Neural cell (in vitro differentiated cells): ENCODE data around the gene ETF1. TPM values are rescaled to one million over a fixed set of nuclear protein-coding genes. Genes with fewer than 3 reads are reported as not detected.

Experiments
- H2AFZ ChIP-seq: fragments of 200-600, 300-800 bp; sonication (generic), shearing (Covaris generic); 2 replicates; pipeline ENCODE4 v1.6.0; 2014; ENCODE audit warnings: low read depth, mild to moderate bottlenecking, antibody characterized with exemption, low read length, moderate library complexity
- H3F3A ChIP-seq: fragments of 200-600 bp; shearing (Covaris generic); 2 replicates; pipeline ENCODE4 v1.6.1; 2016; ENCODE audit warnings: mild to moderate bottlenecking, moderate library complexity, mixed read lengths, antibody characterized with exemption, low read length; ENCODE audit not compliant: insufficient read depth, poor library complexity, severe bottlenecking
- H3K27ac ChIP-seq: fragments of 200-600, 300-800 bp; sonication (generic), shearing (Covaris generic); 2 replicates; pipeline ENCODE4 v1.5.1; 2014; ENCODE audit warnings: mild to moderate bottlenecking, low read length, moderate library complexity
- H3K27me3 ChIP-seq: fragments of 300-800, 200-600 bp; sonication (generic), shearing (Covaris generic); 2 replicates; pipeline ENCODE4 v1.6.0; 2014; ENCODE audit warnings: mild to moderate bottlenecking, low read depth, low read length, moderate library complexity; ENCODE audit not compliant: insufficient read depth
- H3K36me3 ChIP-seq: fragments of 300-800, 200-600 bp; sonication (generic), shearing (Covaris generic); 2 replicates; pipeline ENCODE4 v1.5.1; 2014; ENCODE audit warnings: mild to moderate bottlenecking, antibody characterized with exemption, low read length, moderate library complexity; ENCODE audit not compliant: insufficient read depth
- H3K4me2 ChIP-seq: fragments of 300-800, 200-600 bp; sonication (generic), shearing (Covaris generic); 2 replicates; pipeline ENCODE4 v1.6.0; 2014; ENCODE audit warnings: mild to moderate bottlenecking, low read length
- H3K4me3 ChIP-seq: fragments of 300-800, 200-600 bp; sonication (generic), shearing (Covaris generic); 2 replicates; pipeline ENCODE4 v1.5.1; 2014; ENCODE audit warnings: mild to moderate bottlenecking, low read length, moderate library complexity
- H3K79me2 ChIP-seq: fragments of 200-600 bp; shearing (Covaris generic); replicated peaks from 2 replicates; pipeline ENCODE4 v1.6.0; 2014; ENCODE audit warnings: mild to moderate bottlenecking, low read length, moderate library complexity; ENCODE audit not compliant: insufficient read depth
- H3K9ac ChIP-seq: fragments of 300-800, 200-600 bp; sonication (generic), shearing (Covaris generic); 2 replicates; pipeline ENCODE4 v1.6.1; 2016; ENCODE audit warnings: mild to moderate bottlenecking, low read length, mixed read lengths
- H3K9me2 ChIP-seq: fragments of 200-600 bp; shearing (Covaris generic); 2 replicates; pipeline ENCODE4 v1.6.1; 2016; ENCODE audit warnings: mild to moderate bottlenecking, low read length, mixed read lengths; ENCODE audit not compliant: insufficient read depth
- H3K9me3 ChIP-seq: fragments of 200-600, 300-800 bp; sonication (generic), shearing (Covaris generic); 2 replicates; pipeline ENCODE4 v1.6.1; 2016; ENCODE audit warnings: mild to moderate bottlenecking, mixed run types, low read length, moderate library complexity, mixed read lengths
- H4K20me1 ChIP-seq: fragments of 200-600 bp; shearing (Covaris generic); 2 replicates; pipeline ENCODE4 v1.6.1; 2016; ENCODE audit warnings: mild to moderate bottlenecking, mixed run types; ENCODE audit not compliant: insufficient read depth
- EP300 ChIP-seq: fragments of 450-650 bp; conservative IDR thresholded peaks from 2 replicates; pipeline ENCODE4 v1.6.1; 2014; ENCODE audit warnings: antibody characterized with exemption, mild to moderate bottlenecking, moderate library complexity; ENCODE audit not compliant: poor library complexity, severe bottlenecking
- EZH2 ChIP-seq: fragments of 200-600, 300-800 bp; shearing (Covaris generic), sonication (generic); IDR thresholded peaks from 2 replicates; pipeline ENCODE4 v1.6.1; 2014; ENCODE audit warnings: antibody characterized with exemption, low read length, borderline replicate concordance, mild to moderate bottlenecking; ENCODE audit not compliant: insufficient read depth, poor library complexity, severe bottlenecking
- MXI1 ChIP-seq: fragments of 450-650 bp; conservative IDR thresholded peaks from 2 replicates; pipeline ENCODE4 v1.6.1; 2014; ENCODE audit warnings: antibody characterized with exemption, mild to moderate bottlenecking; ENCODE audit not compliant: poor library complexity, severe bottlenecking
- POLR2AphosphoS5 ChIP-seq: IDR thresholded peaks from 2 replicates; pipeline ENCODE4 v1.6.1; 2012
- RAD21 ChIP-seq: fragments of 450-650 bp; conservative IDR thresholded peaks from 2 replicates; pipeline ENCODE4 v1.6.1; 2014; ENCODE audit warnings: antibody characterized with exemption, mild to moderate bottlenecking, moderate library complexity
- SMC3 ChIP-seq: fragments of 450-650 bp; conservative IDR thresholded peaks from 2 replicates; pipeline ENCODE4 v1.6.1; 2014; ENCODE audit warnings: antibody characterized with exemption, mild to moderate bottlenecking, moderate library complexity; ENCODE audit not compliant: poor library complexity
- TAF1 ChIP-seq: IDR thresholded peaks from 2 replicates; pipeline ENCODE4 v1.6.1; 2012; ENCODE audit warnings: low read depth
- polyA plus RNA-seq: library from polyadenylated mRNA; depleted of rRNA; stranded (reverse); fragments of >200 nt; gene quantifications from 2 replicates; pipeline ENCODE4 v1.2.3, GENCODE V29; 2014
- TF ChIP-seq, protein P1 (sequence below): fragments of 450-650 bp; IDR thresholded peaks from 2 replicates; pipeline ENCODE4 v1.5.1; 2014; ENCODE audit warnings: antibody characterized with exemption, mild to moderate bottlenecking, moderate library complexity; ENCODE audit not compliant: poor library complexity, severe bottlenecking
- TF ChIP-seq, protein P2 (sequence below): IDR thresholded peaks from 2 replicates; pipeline ENCODE4 v1.6.1; 2012; ENCODE audit warnings: borderline replicate concordance

ETF1 gene
- polyA plus RNA-seq, 1 donor from 2014 or later, result 62.1 TPM

DNA sequence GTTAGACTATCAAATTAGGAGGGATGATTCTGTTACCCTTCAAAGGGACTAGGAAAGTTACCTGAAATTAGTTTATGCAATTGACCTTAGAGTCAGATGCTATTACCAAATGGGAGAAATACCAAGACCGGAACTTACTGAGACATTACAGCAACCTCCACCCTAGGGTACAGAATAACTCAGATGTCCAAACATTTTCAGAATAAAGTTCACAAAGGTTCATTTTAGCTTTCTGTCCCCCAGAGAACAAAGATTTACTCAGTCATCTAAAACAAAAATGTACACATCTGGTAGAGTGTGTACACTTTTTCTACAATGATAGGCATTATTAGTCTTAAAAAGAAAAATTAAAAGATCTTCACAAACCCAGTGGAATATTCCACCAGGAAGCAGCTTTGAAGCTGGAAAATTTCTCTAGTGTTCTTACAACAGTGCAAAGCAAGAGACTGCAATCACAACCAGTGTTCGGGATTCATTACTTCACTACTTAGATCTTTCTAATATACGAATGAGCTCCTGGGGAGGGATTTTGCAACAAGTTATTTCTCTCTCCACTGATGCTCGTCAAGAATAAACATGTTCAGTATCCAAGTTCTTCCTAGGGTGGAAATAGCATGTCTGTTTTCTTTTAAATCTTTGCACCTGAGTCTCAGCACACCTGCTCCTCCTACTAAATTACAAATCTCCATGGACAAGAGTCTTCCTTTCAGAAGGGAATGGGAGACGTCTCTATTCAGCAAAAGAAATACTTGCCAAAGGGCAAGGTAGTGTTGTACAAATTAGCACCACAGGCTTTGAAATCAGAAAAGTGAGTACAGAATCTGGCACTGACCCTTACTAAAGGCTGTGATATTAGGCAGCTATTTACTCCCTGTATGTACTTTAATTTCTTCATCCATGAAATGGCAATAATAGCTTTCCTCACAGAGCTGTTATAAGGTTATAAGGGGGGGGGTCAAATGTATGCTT is 8.8 kb downstream of the ETF1 start:
- H4K20me1 ChIP-seq, result no peaks in the 10 kb centered on the region

DNA sequence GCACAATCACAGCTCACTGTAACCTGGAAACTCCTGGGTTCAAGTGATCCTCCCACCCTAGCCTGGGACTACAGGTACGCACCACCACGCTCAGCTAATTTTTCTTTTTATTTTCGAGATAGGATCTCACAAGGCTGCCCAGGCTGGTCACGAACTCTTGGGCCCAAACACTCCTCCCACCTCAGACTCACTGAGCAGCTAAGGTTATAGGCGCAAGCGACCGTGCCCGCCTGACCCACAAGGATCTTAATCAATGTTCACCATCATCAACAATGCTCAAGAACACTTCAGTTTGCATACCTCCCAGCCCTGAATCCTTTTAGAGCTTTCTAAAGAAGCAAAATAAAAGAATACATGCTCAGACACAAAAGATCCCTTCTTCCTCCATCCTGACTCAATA is 13.2 kb downstream of the ETF1 start:
- no peak overlapping the region for H3K4me2 ChIP-seq
- H2AFZ ChIP-seq, result no peak overlapping the region
- H4K20me1 ChIP-seq, result no peaks in the 10 kb centered on the region
- H3K9ac ChIP-seq, result no peak overlapping the region
- H3K27ac ChIP-seq, result no peak overlapping the region
- no peaks in the 10 kb centered on the region for H3K27me3 ChIP-seq
- peaks cover 43% of the 10 kb centered on the region for H3K79me2 ChIP-seq
- H3K4me3 ChIP-seq, result no peak overlapping the region
- TF ChIP-seq SMC3 (no peak), EP300 (no peak), RAD21 (no peak), EZH2 (no peak), TAF1 (no peak), MXI1 (no peak), POLR2AphosphoS5 (no peak)
- TF ChIP-seq, protein P1, sequence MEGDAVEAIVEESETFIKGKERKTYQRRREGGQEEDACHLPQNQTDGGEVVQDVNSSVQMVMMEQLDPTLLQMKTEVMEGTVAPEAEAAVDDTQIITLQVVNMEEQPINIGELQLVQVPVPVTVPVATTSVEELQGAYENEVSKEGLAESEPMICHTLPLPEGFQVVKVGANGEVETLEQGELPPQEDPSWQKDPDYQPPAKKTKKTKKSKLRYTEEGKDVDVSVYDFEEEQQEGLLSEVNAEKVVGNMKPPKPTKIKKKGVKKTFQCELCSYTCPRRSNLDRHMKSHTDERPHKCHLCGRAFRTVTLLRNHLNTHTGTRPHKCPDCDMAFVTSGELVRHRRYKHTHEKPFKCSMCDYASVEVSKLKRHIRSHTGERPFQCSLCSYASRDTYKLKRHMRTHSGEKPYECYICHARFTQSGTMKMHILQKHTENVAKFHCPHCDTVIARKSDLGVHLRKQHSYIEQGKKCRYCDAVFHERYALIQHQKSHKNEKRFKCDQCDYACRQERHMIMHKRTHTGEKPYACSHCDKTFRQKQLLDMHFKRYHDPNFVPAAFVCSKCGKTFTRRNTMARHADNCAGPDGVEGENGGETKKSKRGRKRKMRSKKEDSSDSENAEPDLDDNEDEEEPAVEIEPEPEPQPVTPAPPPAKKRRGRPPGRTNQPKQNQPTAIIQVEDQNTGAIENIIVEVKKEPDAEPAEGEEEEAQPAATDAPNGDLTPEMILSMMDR, result no peak
- no peaks in the 10 kb centered on the region for H3K9me2 ChIP-seq
- no peaks in the 10 kb centered on the region for H3K36me3 ChIP-seq
- no peaks in the 10 kb centered on the region for H3K9me3 ChIP-seq
- no peaks in the 10 kb centered on the region for H3F3A ChIP-seq

More for the DNA sequence above, 8.8 kb downstream of the ETF1 start:
- H3K4me2 ChIP-seq, result no peak overlapping the region
- no peak overlapping the region for H3K9ac ChIP-seq
- no peaks in the 10 kb centered on the region for H3F3A ChIP-seq
- TF ChIP-seq EP300 (no peak), SMC3 (no peak), MXI1 (no peak), TAF1 (no peak), RAD21 (no peak), POLR2AphosphoS5 (no peak), EZH2 (no peak)
- TF ChIP-seq, protein P2, sequence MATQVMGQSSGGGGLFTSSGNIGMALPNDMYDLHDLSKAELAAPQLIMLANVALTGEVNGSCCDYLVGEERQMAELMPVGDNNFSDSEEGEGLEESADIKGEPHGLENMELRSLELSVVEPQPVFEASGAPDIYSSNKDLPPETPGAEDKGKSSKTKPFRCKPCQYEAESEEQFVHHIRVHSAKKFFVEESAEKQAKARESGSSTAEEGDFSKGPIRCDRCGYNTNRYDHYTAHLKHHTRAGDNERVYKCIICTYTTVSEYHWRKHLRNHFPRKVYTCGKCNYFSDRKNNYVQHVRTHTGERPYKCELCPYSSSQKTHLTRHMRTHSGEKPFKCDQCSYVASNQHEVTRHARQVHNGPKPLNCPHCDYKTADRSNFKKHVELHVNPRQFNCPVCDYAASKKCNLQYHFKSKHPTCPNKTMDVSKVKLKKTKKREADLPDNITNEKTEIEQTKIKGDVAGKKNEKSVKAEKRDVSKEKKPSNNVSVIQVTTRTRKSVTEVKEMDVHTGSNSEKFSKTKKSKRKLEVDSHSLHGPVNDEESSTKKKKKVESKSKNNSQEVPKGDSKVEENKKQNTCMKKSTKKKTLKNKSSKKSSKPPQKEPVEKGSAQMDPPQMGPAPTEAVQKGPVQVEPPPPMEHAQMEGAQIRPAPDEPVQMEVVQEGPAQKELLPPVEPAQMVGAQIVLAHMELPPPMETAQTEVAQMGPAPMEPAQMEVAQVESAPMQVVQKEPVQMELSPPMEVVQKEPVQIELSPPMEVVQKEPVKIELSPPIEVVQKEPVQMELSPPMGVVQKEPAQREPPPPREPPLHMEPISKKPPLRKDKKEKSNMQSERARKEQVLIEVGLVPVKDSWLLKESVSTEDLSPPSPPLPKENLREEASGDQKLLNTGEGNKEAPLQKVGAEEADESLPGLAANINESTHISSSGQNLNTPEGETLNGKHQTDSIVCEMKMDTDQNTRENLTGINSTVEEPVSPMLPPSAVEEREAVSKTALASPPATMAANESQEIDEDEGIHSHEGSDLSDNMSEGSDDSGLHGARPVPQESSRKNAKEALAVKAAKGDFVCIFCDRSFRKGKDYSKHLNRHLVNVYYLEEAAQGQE, result no peak
- TF ChIP-seq, protein P1, result no peak
- peaks cover 54% of the 10 kb centered on the region for H3K79me2 ChIP-seq
- no peaks in the 10 kb centered on the region for H3K9me3 ChIP-seq
- no peaks in the 10 kb centered on the region for H3K9me2 ChIP-seq
- no peak overlapping the region for H3K4me3 ChIP-seq
- no peaks in the 10 kb centered on the region for H3K27me3 ChIP-seq
- peaks cover 3% of the 10 kb centered on the region for H3K36me3 ChIP-seq
- no peak overlapping the region for H3K27ac ChIP-seq
- no peak overlapping the region for H2AFZ ChIP-seq
